Neural progenitor cell (in vitro differentiated cells): ENCODE data around the gene LRRC26.

Source experiments
- EZH2 ChIP-seq: fragments of 200-600 bp; sonication (generic); IDR thresholded peaks from 2 replicates; pipeline ENCODE4 v1.6.1; 2017; ENCODE audit warnings: antibody characterized with exemption, mild to moderate bottlenecking, moderate library complexity
- EZH2phosphoT487 ChIP-seq: fragments of 200-600 bp; sonication (generic); IDR thresholded peaks from 2 replicates; pipeline ENCODE4 v1.6.1; 2017; ENCODE audit warnings: antibody characterized with exemption
- TF ChIP-seq, protein P1 (sequence below): fragments of 200-600 bp; sonication (generic); IDR thresholded peaks from 2 replicates; pipeline ENCODE4 v1.5.1; 2017; ENCODE audit warnings: antibody characterized with exemption, mild to moderate bottlenecking

DNA sequence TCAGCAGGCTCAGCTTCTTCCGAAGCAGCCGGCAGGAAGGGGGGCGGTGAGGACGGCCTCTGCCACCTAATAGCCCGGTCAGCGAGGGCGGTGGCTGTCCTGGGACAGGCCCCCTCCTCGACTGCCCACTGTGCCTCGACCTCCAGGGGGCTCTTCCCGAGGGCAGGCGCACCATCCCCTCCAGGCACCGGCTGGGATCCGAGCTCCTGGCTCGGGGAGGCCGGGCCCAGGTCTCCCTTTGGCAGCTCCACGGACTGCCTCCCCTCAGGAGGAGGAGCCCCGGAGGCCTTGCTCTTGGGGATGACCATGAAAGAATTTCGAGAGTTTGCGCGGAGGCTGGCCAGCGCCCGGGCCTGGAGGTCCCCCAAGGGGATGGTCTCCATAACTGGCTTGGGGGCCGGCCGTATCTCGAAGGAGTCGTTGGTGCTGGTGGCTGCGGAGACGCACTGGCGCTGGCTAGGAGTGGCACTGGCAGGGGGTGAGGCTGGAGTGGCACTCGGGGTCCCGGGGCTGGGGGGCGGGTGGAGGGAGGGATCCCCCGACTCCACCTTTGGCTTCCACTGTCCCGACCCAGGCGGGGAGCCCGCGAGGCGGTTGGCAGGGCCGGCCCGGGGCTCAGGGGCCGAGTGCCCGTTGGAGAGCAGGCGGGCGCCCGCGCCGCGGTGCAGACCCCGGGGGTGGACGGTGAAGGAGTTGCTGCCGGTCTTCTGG lies 29.7 kb upstream of the LRRC26 start:
- TF ChIP-seq, protein P1, sequence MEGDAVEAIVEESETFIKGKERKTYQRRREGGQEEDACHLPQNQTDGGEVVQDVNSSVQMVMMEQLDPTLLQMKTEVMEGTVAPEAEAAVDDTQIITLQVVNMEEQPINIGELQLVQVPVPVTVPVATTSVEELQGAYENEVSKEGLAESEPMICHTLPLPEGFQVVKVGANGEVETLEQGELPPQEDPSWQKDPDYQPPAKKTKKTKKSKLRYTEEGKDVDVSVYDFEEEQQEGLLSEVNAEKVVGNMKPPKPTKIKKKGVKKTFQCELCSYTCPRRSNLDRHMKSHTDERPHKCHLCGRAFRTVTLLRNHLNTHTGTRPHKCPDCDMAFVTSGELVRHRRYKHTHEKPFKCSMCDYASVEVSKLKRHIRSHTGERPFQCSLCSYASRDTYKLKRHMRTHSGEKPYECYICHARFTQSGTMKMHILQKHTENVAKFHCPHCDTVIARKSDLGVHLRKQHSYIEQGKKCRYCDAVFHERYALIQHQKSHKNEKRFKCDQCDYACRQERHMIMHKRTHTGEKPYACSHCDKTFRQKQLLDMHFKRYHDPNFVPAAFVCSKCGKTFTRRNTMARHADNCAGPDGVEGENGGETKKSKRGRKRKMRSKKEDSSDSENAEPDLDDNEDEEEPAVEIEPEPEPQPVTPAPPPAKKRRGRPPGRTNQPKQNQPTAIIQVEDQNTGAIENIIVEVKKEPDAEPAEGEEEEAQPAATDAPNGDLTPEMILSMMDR: no peak
- TF ChIP-seq EZH2 (no peak), EZH2phosphoT487 (no peak)
